HCT116 (cell line): ENCODE data around the gene ADGRB3. TPM values are rescaled to one million over a fixed set of nuclear protein-coding genes. Genes with fewer than 3 reads are reported as not detected.

Experiments used
- ATAC-seq: fragments of 200-7000 bp; cut with Tn5 transposase; 2 replicates; pipeline ENCODE4 v1.9.1; 2020; ENCODE audit warnings: mild to moderate bottlenecking, moderate library complexity
- BruUV-seq: library from RNA; stranded (reverse); fragments of 400-500 nt; replicated peaks from 2 replicates; lab custom pipeline; 2021; lab: Mats Ljungman, UMichigan
- CTCF ChIA-PET: fragments of 300-600 bp; sonication (Branson Sonifier 250); formaldehyde crosslinking; loops from one replicate; lab custom pipeline; 2021; ENCODE audit warnings: antibody characterized with exemption; lab: Charles Lee
- POLR2A ChIA-PET: fragments of 300-600, 350-600 bp; sonication (Branson Sonifier 250); formaldehyde crosslinking; loops from one replicate; lab custom pipeline; 2021; ENCODE audit warnings: antibody characterized with exemption; lab: Charles Lee
- RAD21 ChIA-PET, 2 experiments: fragments of 300-600 bp; sonication (Branson Sonifier 250); formaldehyde crosslinking; loops; one replicate each; lab custom pipeline; 2023; ENCODE audit warnings: low total read pairs in 2 of 2; ENCODE audit not compliant: uncharacterized antibody in 2 of 2, unreplicated experiment in 2 of 2, low non-redundant PET in 1 of 2; lab: Charles Lee
- DNase-seq: peaks from one replicate; pipeline ENCODE4 v3.0.0-alpha.2; 2010; ENCODE audit warnings: low read depth, low spot score
- H2AFZ ChIP-seq: fragments of 200-600 bp; shearing (Covaris generic), sonication (generic); 2 replicates; pipeline ENCODE4 v1.6.1; 2017; ENCODE audit warnings: low read depth, mixed run types, mixed read lengths, antibody characterized with exemption, low read length; ENCODE audit not compliant: poor library complexity, severe bottlenecking
- H3K27ac ChIP-seq: 2 replicates; pipeline ENCODE4 v1.5.1; 2012; ENCODE audit warnings: low read depth, low read length
- H3K27me3 ChIP-seq: fragments of 200-600 bp; sonication (generic); 2 replicates; pipeline ENCODE4 v1.6.1; 2016; ENCODE audit warnings: mixed run types, low read length, mixed read lengths; ENCODE audit not compliant: insufficient read depth
- H3K36me3 ChIP-seq, 2 experiments: fragments of 200-500 bp in 1 of 2; fragments of 200-600 bp in 1 of 2; sonication (Bioruptor generic) in 1 of 2; sonication (generic) in 1 of 2; 2 replicates each; pipeline versions ENCODE4 v1.5.1 to v1.6.1; 2014 to 2016; ENCODE audit warnings: low read length in 2 of 2, inconsistent platforms in 1 of 2, mixed read lengths in 1 of 2, mixed run types in 1 of 2; ENCODE audit not compliant: insufficient read depth in 2 of 2, control insufficient read depth in 1 of 2
- H3K4me1 ChIP-seq, 2 experiments: fragments of 200-600 bp in 1 of 2; sonication (generic) in 1 of 2; 2 replicates each; pipeline versions ENCODE4 v1.5.1 to v1.6.1; 2012 to 2017; ENCODE audit warnings: low read length in 2 of 2, inconsistent platforms in 1 of 2, mild to moderate bottlenecking in 1 of 2, mixed read lengths in 1 of 2, mixed run types in 1 of 2, moderate library complexity in 1 of 2; ENCODE audit not compliant: insufficient read depth in 2 of 2, control insufficient read depth in 1 of 2
- H3K4me2 ChIP-seq: fragments of 200-600 bp; sonication (generic); 2 replicates; pipeline ENCODE4 v1.6.1; 2017; ENCODE audit warnings: mixed run types, low read length, mixed read lengths
- H3K4me3 ChIP-seq, 2 experiments: fragments of 200-600 bp in 1 of 2; sonication (generic) in 1 of 2; replicated peaks in 1 of 2; 2 replicates each; pipeline ENCODE4 v1.5.1; 2011 to 2016; ENCODE audit warnings: low read length in 2 of 2, control low read depth in 1 of 2, low read depth in 1 of 2, mild to moderate bottlenecking in 1 of 2, mixed read lengths in 1 of 2, mixed run types in 1 of 2
- H3K79me2 ChIP-seq: fragments of 200-600 bp; sonication (generic); 2 replicates; pipeline ENCODE4 v1.6.1; 2017; ENCODE audit warnings: mild to moderate bottlenecking, mixed run types, low read length, moderate library complexity, mixed read lengths; ENCODE audit not compliant: insufficient read depth
- H3K9ac ChIP-seq: fragments of 200-600 bp; sonication (generic); 2 replicates; pipeline ENCODE4 v1.6.1; 2016; ENCODE audit warnings: low read length, mixed read lengths
- H3K9me2 ChIP-seq: fragments of 200-600 bp; sonication (generic), shearing (Covaris generic); 2 replicates; pipeline ENCODE4 v1.6.1; 2017; ENCODE audit warnings: mixed run types, mild to moderate bottlenecking, moderate library complexity; ENCODE audit not compliant: insufficient read depth
- H3K9me3 ChIP-seq, 2 experiments: fragments of 200-500 bp in 1 of 2; fragments of 200-600 bp in 1 of 2; sonication (Bioruptor generic) in 1 of 2; sonication (generic) in 1 of 2; 2 replicates each; pipeline ENCODE4 v1.6.1; 2014 to 2017; ENCODE audit warnings: low read length in 2 of 2, mixed read lengths in 2 of 2, inconsistent platforms in 1 of 2, low read depth in 1 of 2, mild to moderate bottlenecking in 1 of 2, mixed run types in 1 of 2, moderate library complexity in 1 of 2; ENCODE audit not compliant: control insufficient read depth in 1 of 2, insufficient read depth in 1 of 2
- H4K20me1 ChIP-seq: fragments of 200-600 bp; sonication (generic), shearing (Covaris generic); 2 replicates; pipeline ENCODE4 v1.6.1; 2017; ENCODE audit warnings: mixed run types, mild to moderate bottlenecking, moderate library complexity; ENCODE audit not compliant: insufficient read depth
- CBX3 ChIP-seq: IDR thresholded peaks from 2 replicates; pipeline ENCODE4 v1.6.1; 2012; ENCODE audit warnings: low read depth
- CEBPB ChIP-seq: IDR thresholded peaks from 2 replicates; pipeline ENCODE4 v1.6.1; 2012; ENCODE audit warnings: low read depth
- CTCF ChIP-seq, 3 experiments: fragments of 200-600 bp in 1 of 3; sonication (generic) in 1 of 3; IDR thresholded peaks in 2 of 3; conservative IDR thresholded peaks in 1 of 3; 2 replicates each; pipeline ENCODE4 v1.5.1; 2012 to 2017; ENCODE audit warnings: low read depth in 2 of 3, low read length in 2 of 3, antibody characterized with exemption in 1 of 3, borderline replicate concordance in 1 of 3, control low read depth in 1 of 3, mild to moderate bottlenecking in 1 of 3, mixed read lengths in 1 of 3, mixed run types in 1 of 3, moderate library complexity in 1 of 3; ENCODE audit not compliant: insufficient read depth in 1 of 3
- EGR1 ChIP-seq: IDR thresholded peaks from 2 replicates; pipeline ENCODE4 v1.6.1; 2012; ENCODE audit warnings: low read depth
- ELF1 ChIP-seq: IDR thresholded peaks from 2 replicates; pipeline ENCODE4 v1.6.1; 2012; ENCODE audit warnings: low read depth, borderline replicate concordance
- EZH2 ChIP-seq: fragments of 200-600 bp; sonication (generic); IDR thresholded peaks from 2 replicates; pipeline ENCODE4 v1.6.1; 2017; ENCODE audit warnings: antibody characterized with exemption, mixed run types
- EZH2phosphoT487 ChIP-seq: fragments of 200-600 bp; IDR thresholded peaks from 2 replicates; pipeline ENCODE4 v1.6.1; 2018; ENCODE audit warnings: antibody characterized with exemption, borderline replicate concordance
- FOSL1 ChIP-seq: IDR thresholded peaks from 2 replicates; pipeline ENCODE4 v1.6.1; 2012; ENCODE audit warnings: low read depth
- JUND ChIP-seq: IDR thresholded peaks from 2 replicates; pipeline ENCODE4 v1.6.1; 2012
- MAX ChIP-seq: IDR thresholded peaks from 2 replicates; pipeline ENCODE4 v1.6.1; 2012
- POLR2AphosphoS5 ChIP-seq: IDR thresholded peaks from 2 replicates; pipeline ENCODE4 v1.6.1; 2011; ENCODE audit warnings: mild to moderate bottlenecking, low read depth, low read length, moderate library complexity
- RAD21 ChIP-seq: IDR thresholded peaks from 2 replicates; pipeline ENCODE4 v1.6.1; 2012; ENCODE audit warnings: low read depth, mild to moderate bottlenecking
- SIN3A ChIP-seq: IDR thresholded peaks from 2 replicates; pipeline ENCODE4 v1.6.1; 2012; ENCODE audit warnings: low read depth
- SP1 ChIP-seq: IDR thresholded peaks from 2 replicates; pipeline ENCODE4 v1.6.1; 2012; ENCODE audit warnings: low read depth
- SRF ChIP-seq: IDR thresholded peaks from 2 replicates; pipeline ENCODE4 v1.6.1; 2012; ENCODE audit warnings: low read depth
- TCF7L2 ChIP-seq: IDR thresholded peaks from 2 replicates; pipeline ENCODE4 v1.7.0; 2011; ENCODE audit warnings: borderline replicate concordance, inconsistent platforms; ENCODE audit not compliant: insufficient read depth, insufficient read length; ENCODE audit errors: extremely low read depth
- YY1 ChIP-seq: IDR thresholded peaks from 2 replicates; pipeline ENCODE4 v1.6.1; 2011; ENCODE audit warnings: low read length, low read depth, moderate library complexity, mild to moderate bottlenecking; ENCODE audit not compliant: insufficient replicate concordance; ENCODE audit errors: extremely low read depth
- ZFX ChIP-seq: fragments of 450-650 bp; IDR thresholded peaks from 2 replicates; pipeline ENCODE4 v1.6.1; 2017
- intact Hi-C: fragments of 100-400 bp; cut with micrococcal nuclease; formaldehyde crosslinking; loops from 2 replicates; pipeline ENCODE4 v1.10.0; 2022
- total RNA-seq: library from RNA; stranded (reverse); gene quantifications from one replicate; pipeline ENCODE4 v1.2.1, GENCODE V29; 2021; ENCODE audit not compliant: unreplicated experiment
- TF ChIP-seq, protein P1 (sequence below): IDR thresholded peaks from 2 replicates; pipeline ENCODE4 v1.6.1; 2011; ENCODE audit warnings: mild to moderate bottlenecking, low read length, moderate library complexity; ENCODE audit not compliant: insufficient replicate concordance; ENCODE audit errors: extremely low read depth
- TF ChIP-seq, protein P2 (sequence below): IDR thresholded peaks from 2 replicates; pipeline ENCODE4 v1.6.1; 2012; ENCODE audit warnings: low read depth

Gene ADGRB3
- total RNA-seq, 1 experiment from 2014 or later, result not detected

- no TSS peak for BruUV-seq
- Histone ChIP-seq H3K4me1 (no peaks in the 10 kb centered on the region), H3K9ac (no peak overlapping the region), H2AFZ (no peak overlapping the region), H3K79me2 (no peaks in the 10 kb centered on the region), H3K4me3 (no peak overlapping the region), H3K4me2 (no peak overlapping the region), H3K27ac (no peak overlapping the region), H3K36me3 (no peaks in the 10 kb centered on the region), H3K9me3 (peaks cover 6 to 15% of the 10 kb centered on the region in 2 experiments; a peak in 2 of 4 replicates), H4K20me1 (no peaks in the 10 kb centered on the region), H3K9me2 (no peaks in the 10 kb centered on the region), H3K27me3 (no peaks in the 10 kb centered on the region)
- CTCF ChIA-PET, result no interaction called here
- TF ChIP-seq EZH2phosphoT487 (no peak), EGR1 (no peak), SP1 (no peak), ZFX (no peak), CBX3 (no peak), CEBPB (no peak), JUND (no peak), RAD21 (no peak), EZH2 (no peak), YY1 (no peak), POLR2AphosphoS5 (no peak), SIN3A (no peak), CTCF (IDR thresholded peaks at IDR 0.05 in 2 of 3, conservative IDR thresholded peaks at IDR 0.05 in 1 of 3; ENCODE audit: borderline replicate concordance in 1 of 3, insufficient read depth in 1 of 3, low read depth in 2 of 3, low read length in 2 of 3) (no peak), SRF (no peak), TCF7L2 (no peak), MAX (no peak), FOSL1 (no peak), ELF1 (no peak)
- TF ChIP-seq, protein P1, sequence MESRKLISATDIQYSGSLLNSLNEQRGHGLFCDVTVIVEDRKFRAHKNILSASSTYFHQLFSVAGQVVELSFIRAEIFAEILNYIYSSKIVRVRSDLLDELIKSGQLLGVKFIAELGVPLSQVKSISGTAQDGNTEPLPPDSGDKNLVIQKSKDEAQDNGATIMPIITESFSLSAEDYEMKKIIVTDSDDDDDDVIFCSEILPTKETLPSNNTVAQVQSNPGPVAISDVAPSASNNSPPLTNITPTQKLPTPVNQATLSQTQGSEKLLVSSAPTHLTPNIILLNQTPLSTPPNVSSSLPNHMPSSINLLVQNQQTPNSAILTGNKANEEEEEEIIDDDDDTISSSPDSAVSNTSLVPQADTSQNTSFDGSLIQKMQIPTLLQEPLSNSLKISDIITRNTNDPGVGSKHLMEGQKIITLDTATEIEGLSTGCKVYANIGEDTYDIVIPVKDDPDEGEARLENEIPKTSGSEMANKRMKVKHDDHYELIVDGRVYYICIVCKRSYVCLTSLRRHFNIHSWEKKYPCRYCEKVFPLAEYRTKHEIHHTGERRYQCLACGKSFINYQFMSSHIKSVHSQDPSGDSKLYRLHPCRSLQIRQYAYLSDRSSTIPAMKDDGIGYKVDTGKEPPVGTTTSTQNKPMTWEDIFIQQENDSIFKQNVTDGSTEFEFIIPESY, result no peak
- TF ChIP-seq, protein P2, sequence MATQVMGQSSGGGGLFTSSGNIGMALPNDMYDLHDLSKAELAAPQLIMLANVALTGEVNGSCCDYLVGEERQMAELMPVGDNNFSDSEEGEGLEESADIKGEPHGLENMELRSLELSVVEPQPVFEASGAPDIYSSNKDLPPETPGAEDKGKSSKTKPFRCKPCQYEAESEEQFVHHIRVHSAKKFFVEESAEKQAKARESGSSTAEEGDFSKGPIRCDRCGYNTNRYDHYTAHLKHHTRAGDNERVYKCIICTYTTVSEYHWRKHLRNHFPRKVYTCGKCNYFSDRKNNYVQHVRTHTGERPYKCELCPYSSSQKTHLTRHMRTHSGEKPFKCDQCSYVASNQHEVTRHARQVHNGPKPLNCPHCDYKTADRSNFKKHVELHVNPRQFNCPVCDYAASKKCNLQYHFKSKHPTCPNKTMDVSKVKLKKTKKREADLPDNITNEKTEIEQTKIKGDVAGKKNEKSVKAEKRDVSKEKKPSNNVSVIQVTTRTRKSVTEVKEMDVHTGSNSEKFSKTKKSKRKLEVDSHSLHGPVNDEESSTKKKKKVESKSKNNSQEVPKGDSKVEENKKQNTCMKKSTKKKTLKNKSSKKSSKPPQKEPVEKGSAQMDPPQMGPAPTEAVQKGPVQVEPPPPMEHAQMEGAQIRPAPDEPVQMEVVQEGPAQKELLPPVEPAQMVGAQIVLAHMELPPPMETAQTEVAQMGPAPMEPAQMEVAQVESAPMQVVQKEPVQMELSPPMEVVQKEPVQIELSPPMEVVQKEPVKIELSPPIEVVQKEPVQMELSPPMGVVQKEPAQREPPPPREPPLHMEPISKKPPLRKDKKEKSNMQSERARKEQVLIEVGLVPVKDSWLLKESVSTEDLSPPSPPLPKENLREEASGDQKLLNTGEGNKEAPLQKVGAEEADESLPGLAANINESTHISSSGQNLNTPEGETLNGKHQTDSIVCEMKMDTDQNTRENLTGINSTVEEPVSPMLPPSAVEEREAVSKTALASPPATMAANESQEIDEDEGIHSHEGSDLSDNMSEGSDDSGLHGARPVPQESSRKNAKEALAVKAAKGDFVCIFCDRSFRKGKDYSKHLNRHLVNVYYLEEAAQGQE, result no peak
- no peak for DNase-seq
- RAD21 ChIA-PET, result no interaction called here
- ATAC-seq, result no peak
- POLR2A ChIA-PET, result no interaction called here
- intact Hi-C loops, result no loop called here
These were observed 455.1 kb downstream of the ADGRB3 start for GRCh38 chr6:69090132-69090531.
